Tibial nerve (tissue), 4 donors: ENCODE measurements around the gene GPR15LG.

ENCODE experiments used
- CTCF ChIP-seq, 5 experiments: fragments of 200-600 bp in 3 of 5; fragments of 450-650 bp in 2 of 5; sonication (generic) in 3 of 5; IDR thresholded peaks; one replicate each; pipeline ENCODE4 v1.5.1; 2016 to 2019; ENCODE audit warnings: antibody characterized with exemption in 5 of 5, mild to moderate bottlenecking in 3 of 5, moderate library complexity in 2 of 5
- EP300 ChIP-seq, 2 donors: sonication (generic); formaldehyde crosslinking; IDR thresholded peaks; one replicate each; pipeline ENCODE4 v1.6.1; 2017; ENCODE audit warnings: antibody characterized with exemption in 2 of 2, mild to moderate bottlenecking in 1 of 2
- POLR2A ChIP-seq, 2 donors: fragments of 450-650 bp; IDR thresholded peaks; one replicate each; pipeline ENCODE4 v1.6.1; 2017; ENCODE audit warnings: antibody characterized with exemption in 2 of 2, mild to moderate bottlenecking in 2 of 2, moderate library complexity in 2 of 2

DNA sequence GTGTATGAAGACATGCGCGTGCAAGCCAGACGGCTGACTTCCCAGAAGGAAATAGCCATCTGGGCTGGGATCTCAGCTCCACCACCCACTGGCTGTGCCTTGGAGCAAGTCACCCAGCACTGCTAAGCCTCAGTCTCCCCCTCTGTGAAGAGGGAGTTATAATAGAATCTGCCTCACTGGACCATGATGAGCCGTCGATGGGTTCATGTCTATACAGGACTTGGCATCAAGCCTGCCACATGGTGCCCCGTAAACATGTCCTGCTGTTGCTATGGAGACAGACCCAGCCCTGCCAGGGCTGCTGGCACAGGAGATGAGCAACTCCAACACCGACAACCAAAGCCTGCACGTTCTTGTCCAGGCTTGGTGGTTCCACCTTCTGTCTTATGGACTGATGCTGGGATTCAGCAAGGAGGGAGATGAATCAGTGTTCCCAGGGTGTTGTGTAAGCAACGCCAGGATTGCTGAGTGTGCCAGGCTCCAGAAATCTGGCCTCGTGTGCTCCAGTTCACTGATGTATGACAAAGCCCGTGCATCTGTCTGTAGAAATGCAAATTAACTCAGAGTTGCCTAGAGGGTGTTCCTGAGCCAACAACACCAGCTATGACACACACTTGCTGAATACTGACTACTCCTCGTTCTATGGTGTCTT, 5.6 kb downstream of the GPR15LG start:
- TF ChIP-seq POLR2A (IDR thresholded peaks at IDR 0.05) (no peak), EP300 (IDR thresholded peaks at IDR 0.05) (no peak), CTCF (IDR thresholded peaks at IDR 0.05) (no peak)
